GM21717 (cell line): ENCODE results near the gene ZBTB24.

ENCODE experiments used
- ATAC-seq: cut with Tn5 transposase; IDR thresholded peaks from one replicate; pipeline ENCODE4 v1.9.1; 2021; ENCODE audit warnings: mild to moderate bottlenecking, moderate library complexity; ENCODE audit not compliant: unreplicated experiment

ZBTB24 gene

GRCh38 chr6:109429496-109429895, 53.5 kb downstream of the ZBTB24 start:
- no peak for ATAC-seq

GRCh38 chr6:109428889-109429477, 54.0 kb downstream of the ZBTB24 start:
- ATAC-seq, result no peak

- no peak for ATAC-seq
Observed at GRCh38 chr6:109424946-109425345, 58.1 kb downstream of the ZBTB24 start.

DNA sequence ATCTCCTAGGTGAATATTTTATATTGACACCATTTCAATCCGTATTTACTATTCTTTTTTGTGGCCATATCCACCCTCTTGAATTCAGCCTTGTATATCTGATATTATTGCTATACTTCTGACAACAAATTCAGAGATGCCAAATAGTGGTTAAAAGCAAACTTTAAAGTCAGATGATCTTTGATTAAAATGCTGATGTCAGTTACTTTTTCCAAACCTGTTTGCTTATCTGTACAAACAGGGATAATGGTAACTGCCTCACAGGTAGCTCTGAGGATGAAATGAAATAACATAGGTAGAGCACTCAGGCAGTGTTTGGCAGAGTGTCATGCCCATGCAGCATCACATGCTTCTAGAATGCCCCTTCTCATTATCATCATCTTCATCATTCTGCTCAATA, 61.8 kb downstream of the ZBTB24 start:
- ATAC-seq, result no peak

GRCh38 chr6:109420751-109421150, 62.3 kb downstream of the ZBTB24 start:
- no peak for ATAC-seq

- no peak for ATAC-seq
Observed at GRCh38 chr6:109417646-109418045, 65.4 kb downstream of the ZBTB24 start.
